HG03457 (cell line): ENCODE measurements around the gene HOXB7.

ENCODE experiments used
- ATAC-seq: cut with Tn5 transposase; IDR thresholded peaks from one replicate; pipeline ENCODE4 v1.9.1; 2021; ENCODE audit warnings: moderate number of reproducible peaks; ENCODE audit not compliant: unreplicated experiment

Gene HOXB7

GRCh38 chr17:48596735-48597527 is 13.9 kb downstream of the HOXB7 start:
- no peak for ATAC-seq

GRCh38 chr17:48596000-48596734 is 14.7 kb downstream of the HOXB7 start:
- no peak for ATAC-seq

GRCh38 chr17:48595278-48595999 is 15.4 kb downstream of the HOXB7 start:
- ATAC-seq = no peak

- ATAC-seq = no peak
These were observed 16.1 kb downstream of the HOXB7 start for GRCh38 chr17:48594538-48595277.

- ATAC-seq = no peak
These were observed 16.8 kb downstream of the HOXB7 start for GRCh38 chr17:48593840-48594537.

GRCh38 chr17:48593126-48593829 is 17.5 kb downstream of the HOXB7 start, which contains the start of gene HOXB5:
Gene HOXB5, minus strand, starts transcription at chr17:48593779. Its CDS starts 97 bp downstream, at chr17:48593682.
- ATAC-seq = no peak

- ATAC-seq = no peak
These were observed 18.2 kb downstream of the HOXB7 start for GRCh38 chr17:48592577-48592976.

GRCh38 chr17:48592057-48592514 is 18.7 kb downstream of the HOXB7 start:
- ATAC-seq = no peak

GRCh38 chr17:48591255-48592056 is 19.4 kb downstream of the HOXB7 start:
- no peak for ATAC-seq

- no peak for ATAC-seq
These were observed 20.1 kb downstream of the HOXB7 start for GRCh38 chr17:48590607-48591161.

- no peak for ATAC-seq
These were observed 20.8 kb downstream of the HOXB7 start, which contains the start of gene HOXB3 for GRCh38 chr17:48589831-48590606. Gene HOXB3, minus strand, starts transcription at chr17:48590241. Its CDS starts 37,767 bp downstream, at chr17:48552474.

GRCh38 chr17:48589060-48589830 is 21.6 kb downstream of the HOXB7 start:
- no peak for ATAC-seq

- ATAC-seq = no peak
These were observed 22.3 kb downstream of the HOXB7 start for GRCh38 chr17:48588528-48588927.

- no peak for ATAC-seq
These were observed 22.8 kb downstream of the HOXB7 start for GRCh38 chr17:48588074-48588415.

GRCh38 chr17:48587276-48588073 is 23.3 kb downstream of the HOXB7 start:
- no peak for ATAC-seq
